GM12872 (cell line): ENCODE measurements around the gene OSCAR.

ENCODE experiments used
- CTCF ChIP-seq: IDR thresholded peaks from 3 replicates; pipeline ENCODE4 v1.5.1; 2011; ENCODE audit warnings: low read depth, mild to moderate bottlenecking, low read length, moderate library complexity; ENCODE audit not compliant: insufficient read depth

OSCAR gene

GRCh38 chr19:54100561-54100960 is at the start of gene OSCAR:
Gene OSCAR (minus strand): TSS chr19:54100803. CDS start chr19:54100792, 11 bp downstream.
- no peak for TF ChIP-seq CTCF

- no peak for TF ChIP-seq CTCF
Observed at GRCh38 chr19:54149021-54149812, 48.6 kb upstream of the OSCAR start.

GRCh38 chr19:54148158-54148557 is 47.6 kb upstream of the OSCAR start:
- no peak for TF ChIP-seq CTCF

GRCh38 chr19:54147676-54148075 is 47.1 kb upstream of the OSCAR start:
- no peak for TF ChIP-seq CTCF

GRCh38 chr19:54145541-54146158 is 45.0 kb upstream of the OSCAR start:
- TF ChIP-seq CTCF = no peak

GRCh38 chr19:54142166-54142780 is 41.7 kb upstream of the OSCAR start:
- TF ChIP-seq CTCF = no peak

- no peak for TF ChIP-seq CTCF
Observed at GRCh38 chr19:54141356-54141755, 40.8 kb upstream of the OSCAR start.
